ENCODE results near the gene SORD.

Gene SORD

DNA sequence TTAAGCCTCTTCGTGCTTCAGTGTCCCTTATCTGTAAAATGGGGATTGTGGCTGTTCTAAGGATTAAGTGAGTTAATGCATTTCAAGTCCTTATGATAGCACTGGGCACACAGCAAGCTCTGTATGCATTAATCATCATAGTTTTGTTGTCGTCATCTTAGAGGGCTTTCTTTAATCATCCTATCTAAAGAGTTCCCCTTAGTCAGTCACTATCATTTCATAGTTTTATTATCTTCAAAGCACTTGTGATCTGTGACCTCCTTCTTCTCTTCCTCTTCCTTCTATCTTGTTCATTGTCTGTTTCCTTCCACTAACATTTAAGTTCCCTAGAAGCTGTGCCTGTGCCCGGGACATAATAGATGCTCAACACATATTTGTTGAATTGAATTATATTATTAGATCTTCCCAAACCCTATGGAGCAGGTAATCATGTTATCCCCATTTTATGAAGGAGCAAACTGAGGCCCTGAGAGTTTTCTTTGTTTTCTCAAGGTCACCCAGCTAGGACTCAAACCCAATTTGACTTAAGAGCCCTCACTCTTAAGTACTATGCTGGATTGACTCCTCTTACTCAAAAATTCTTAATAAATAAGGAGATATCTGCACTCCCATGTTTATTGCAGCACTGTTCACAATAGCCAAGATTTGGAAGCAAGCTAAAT lies 66.8 kb downstream of the SORD start:
- H3K9ac ChIP-seq (ENCODE audit: insufficient read length, low read depth): no peak overlapping the region
- H3K9me3 ChIP-seq (ENCODE audit: insufficient read depth, low read length): no peaks in the 10 kb centered on the region
- no peak for DNase-seq (ENCODE audit: low read depth, low spot score)
- no peak for TF ChIP-seq ZNF274 (IDR thresholded peaks at IDR 0.05; ENCODE audit: low read depth, low read length)
- TF ChIP-seq SUZ12 (IDR thresholded peaks at IDR 0.05; ENCODE audit: extremely low read depth, insufficient read depth, insufficient read length): no peak
- TF ChIP-seq YY1 (IDR thresholded peaks at IDR 0.05; ENCODE audit: insufficient read depth, insufficient read length): no peak
- no peaks in the 10 kb centered on the region for H3K4me1 ChIP-seq (ENCODE audit: insufficient read depth, insufficient read length)
- no peaks in the 10 kb centered on the region for H3K27me3 ChIP-seq (ENCODE audit: insufficient read depth, insufficient read length)
- no peaks in the 10 kb centered on the region for H3K36me3 ChIP-seq (ENCODE audit: insufficient read depth, insufficient read length, low read length)
- no peak overlapping the region for H3K4me3 ChIP-seq (ENCODE audit: insufficient read length, low read depth)

DNA sequence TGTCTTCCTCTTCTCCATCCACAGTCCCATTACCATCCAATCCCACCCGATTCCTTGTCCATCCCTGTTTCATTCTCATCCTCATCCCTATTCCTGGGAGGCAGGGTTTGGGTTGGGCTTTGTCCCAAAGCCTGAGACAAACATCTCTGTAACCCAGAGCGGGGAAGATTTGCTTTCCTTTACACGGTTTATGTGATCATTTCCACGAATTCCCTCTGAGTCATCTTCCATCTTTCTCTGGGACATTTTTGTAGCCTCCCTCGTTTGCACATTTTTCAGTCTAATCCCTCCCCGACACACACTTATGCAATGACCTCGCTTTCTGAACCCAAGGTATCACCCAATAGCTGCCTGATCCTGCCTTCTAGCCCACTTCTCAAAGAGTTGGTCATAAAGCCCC lies 68.2 kb downstream of the SORD start:
- Histone ChIP-seq H3K36me3 (ENCODE audit: insufficient read depth, insufficient read length, low read length) (no peaks in the 10 kb centered on the region), H3K9me3 (ENCODE audit: insufficient read depth, low read length) (no peaks in the 10 kb centered on the region), H3K27me3 (ENCODE audit: insufficient read depth, insufficient read length) (no peaks in the 10 kb centered on the region), H3K9ac (ENCODE audit: insufficient read length, low read depth) (no peak overlapping the region), H3K4me1 (ENCODE audit: insufficient read depth, insufficient read length) (no peaks in the 10 kb centered on the region), H3K4me3 (ENCODE audit: insufficient read length, low read depth) (no peak overlapping the region)
- DNase-seq (ENCODE audit: low read depth, low spot score): no peak
- TF ChIP-seq ZNF274 (IDR thresholded peaks at IDR 0.05; ENCODE audit: low read depth, low read length) (no peak), YY1 (IDR thresholded peaks at IDR 0.05; ENCODE audit: insufficient read depth, insufficient read length) (no peak), SUZ12 (IDR thresholded peaks at IDR 0.05; ENCODE audit: extremely low read depth, insufficient read depth, insufficient read length) (no peak)

DNA sequence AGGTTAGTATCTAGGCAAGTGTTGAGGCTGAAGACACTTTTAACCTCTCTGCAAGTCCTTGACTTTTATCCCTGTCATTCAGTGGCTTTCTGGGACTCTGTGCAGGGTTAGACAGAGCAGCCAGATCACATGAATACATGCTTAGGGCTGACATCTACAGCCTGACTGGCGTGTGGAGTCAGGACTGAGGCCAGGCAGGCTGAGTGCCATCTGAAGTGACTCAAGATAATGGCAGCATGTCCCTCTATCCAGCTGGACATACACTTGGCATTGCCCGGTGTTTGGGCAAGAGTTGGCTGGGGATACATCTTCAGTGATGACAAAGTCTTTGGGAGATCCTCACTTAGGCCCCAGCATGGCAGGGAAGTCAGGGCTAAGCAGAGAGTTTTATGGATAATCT lies 68.6 kb downstream of the SORD start:
- no peak overlapping the region for H3K9ac ChIP-seq (ENCODE audit: insufficient read length, low read depth)
- H3K4me3 ChIP-seq (ENCODE audit: insufficient read length, low read depth): no peak overlapping the region
- no peaks in the 10 kb centered on the region for H3K27me3 ChIP-seq (ENCODE audit: insufficient read depth, insufficient read length)
- no peaks in the 10 kb centered on the region for H3K9me3 ChIP-seq (ENCODE audit: insufficient read depth, low read length)
- no peaks in the 10 kb centered on the region for H3K4me1 ChIP-seq (ENCODE audit: insufficient read depth, insufficient read length)
- TF ChIP-seq SUZ12 (IDR thresholded peaks at IDR 0.05; ENCODE audit: extremely low read depth, insufficient read depth, insufficient read length) (no peak), YY1 (IDR thresholded peaks at IDR 0.05; ENCODE audit: insufficient read depth, insufficient read length) (no peak), ZNF274 (IDR thresholded peaks at IDR 0.05; ENCODE audit: low read depth, low read length) (no peak)
- H3K36me3 ChIP-seq (ENCODE audit: insufficient read depth, insufficient read length, low read length): no peaks in the 10 kb centered on the region
- DNase-seq (ENCODE audit: low read depth, low spot score): no peak

DNA sequence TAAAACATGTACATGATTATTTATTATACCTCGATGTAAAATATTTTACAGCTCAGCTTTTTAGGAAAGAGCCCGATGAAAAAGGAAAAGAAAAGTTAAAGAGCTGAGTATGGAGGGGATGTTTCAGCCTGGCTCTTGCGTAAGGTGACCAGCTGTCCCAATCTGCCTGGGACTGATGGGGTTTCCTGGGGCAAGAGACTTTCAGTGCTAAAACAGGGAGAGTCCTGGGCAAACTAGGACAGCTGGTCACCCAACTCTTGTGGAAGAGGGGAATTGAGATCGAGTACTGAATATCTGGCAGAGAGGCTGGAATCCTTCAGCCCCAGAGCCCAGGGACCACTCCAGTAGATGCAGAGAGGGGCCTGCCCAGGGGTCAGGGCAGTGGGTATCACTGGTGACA lies 70.0 kb downstream of the SORD start:
- no peaks in the 10 kb centered on the region for H3K36me3 ChIP-seq (ENCODE audit: insufficient read depth, insufficient read length, low read length)
- no peaks in the 10 kb centered on the region for H3K27me3 ChIP-seq (ENCODE audit: insufficient read depth, insufficient read length)
- H3K9ac ChIP-seq (ENCODE audit: insufficient read length, low read depth): no peak overlapping the region
- H3K4me1 ChIP-seq (ENCODE audit: insufficient read depth, insufficient read length): no peaks in the 10 kb centered on the region
- no peak overlapping the region for H3K4me3 ChIP-seq (ENCODE audit: insufficient read length, low read depth)
- H3K9me3 ChIP-seq (ENCODE audit: insufficient read depth, low read length): no peaks in the 10 kb centered on the region
- TF ChIP-seq ZNF274 (IDR thresholded peaks at IDR 0.05; ENCODE audit: low read depth, low read length): no peak
- no peak for TF ChIP-seq SUZ12 (IDR thresholded peaks at IDR 0.05; ENCODE audit: extremely low read depth, insufficient read depth, insufficient read length)
- no peak for TF ChIP-seq YY1 (IDR thresholded peaks at IDR 0.05; ENCODE audit: insufficient read depth, insufficient read length)
- DNase-seq (ENCODE audit: low read depth, low spot score): no peak

DNA sequence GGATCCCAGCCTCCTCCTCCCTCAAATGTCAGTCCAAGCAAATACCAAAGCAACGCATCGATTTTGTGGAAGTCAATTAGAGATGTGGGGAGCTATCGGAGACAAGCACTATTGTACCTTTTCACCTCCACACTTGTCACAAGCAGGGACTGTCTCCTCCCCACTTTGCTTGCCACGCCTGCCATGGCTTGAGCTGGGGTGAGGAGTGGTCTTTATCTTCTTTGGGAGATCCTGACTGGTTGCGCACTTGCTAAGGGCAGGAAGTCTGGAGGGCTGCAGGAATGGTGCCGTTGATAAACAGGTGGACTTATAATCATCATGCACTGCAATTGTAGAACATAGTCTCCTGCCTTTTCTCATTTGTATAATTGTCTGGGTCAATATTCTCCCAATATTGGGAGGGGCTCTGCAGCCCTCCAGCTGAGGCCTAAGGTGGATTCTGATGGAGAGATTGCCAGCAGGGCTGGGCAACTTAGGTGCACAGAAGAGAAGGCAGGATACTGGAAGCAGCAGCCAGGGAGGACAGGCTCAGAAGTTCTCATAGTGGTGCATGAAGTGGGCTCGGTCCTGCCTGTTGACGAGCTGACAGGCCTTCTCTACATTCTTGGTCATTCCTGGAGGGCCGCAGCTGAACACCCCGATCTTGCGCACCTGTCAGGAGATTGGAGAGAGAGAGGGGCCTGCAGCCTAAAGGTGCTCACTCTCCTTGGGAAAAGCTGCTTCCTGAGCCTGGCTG lies 70.8 kb downstream of the SORD start:
- no peaks in the 10 kb centered on the region for H3K36me3 ChIP-seq (ENCODE audit: insufficient read depth, insufficient read length, low read length)
- TF ChIP-seq ZNF274 (IDR thresholded peaks at IDR 0.05; ENCODE audit: low read depth, low read length): no peak
- no peak for TF ChIP-seq SUZ12 (IDR thresholded peaks at IDR 0.05; ENCODE audit: extremely low read depth, insufficient read depth, insufficient read length)
- no peak for TF ChIP-seq YY1 (IDR thresholded peaks at IDR 0.05; ENCODE audit: insufficient read depth, insufficient read length)
- no peaks in the 10 kb centered on the region for H3K27me3 ChIP-seq (ENCODE audit: insufficient read depth, insufficient read length)

DNA sequence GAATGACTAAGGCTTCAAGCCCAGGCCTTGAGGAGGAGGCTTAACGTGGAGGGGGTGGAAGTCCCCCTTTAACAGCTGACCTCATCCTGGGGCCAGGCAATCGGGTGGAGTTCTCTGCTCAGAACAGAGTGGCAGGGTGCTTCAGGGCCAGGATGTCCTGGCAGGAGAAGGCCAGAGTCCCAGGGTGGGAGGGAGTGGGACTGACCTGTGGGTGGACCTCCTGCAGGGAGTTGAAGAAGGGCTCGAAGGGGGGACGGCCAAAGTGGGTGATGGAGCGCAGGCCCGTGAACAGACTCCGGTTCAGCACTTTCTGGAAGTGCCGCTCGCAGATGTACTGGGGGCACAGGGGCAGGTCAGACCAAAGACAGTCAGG lies 71.3 kb downstream of the SORD start:
- no peak overlapping the region for H3K9ac ChIP-seq (ENCODE audit: insufficient read length, low read depth)
- TF ChIP-seq SUZ12 (IDR thresholded peaks at IDR 0.05; ENCODE audit: extremely low read depth, insufficient read depth, insufficient read length) (no peak), YY1 (IDR thresholded peaks at IDR 0.05; ENCODE audit: insufficient read depth, insufficient read length) (no peak), ZNF274 (IDR thresholded peaks at IDR 0.05; ENCODE audit: low read depth, low read length) (no peak)
- H3K4me1 ChIP-seq (ENCODE audit: insufficient read depth, insufficient read length): no peaks in the 10 kb centered on the region
- no peaks in the 10 kb centered on the region for H3K27me3 ChIP-seq (ENCODE audit: insufficient read depth, insufficient read length)
- DNase-seq (ENCODE audit: low read depth, low spot score): no peak
- H3K36me3 ChIP-seq (ENCODE audit: insufficient read depth, insufficient read length, low read length): no peaks in the 10 kb centered on the region
- H3K9me3 ChIP-seq (ENCODE audit: insufficient read depth, low read length): no peaks in the 10 kb centered on the region
- H3K4me3 ChIP-seq (ENCODE audit: insufficient read length, low read depth): no peak overlapping the region

More for the DNA sequence above, 70.8 kb downstream of the SORD start:
- no peak overlapping the region for H3K4me3 ChIP-seq (ENCODE audit: insufficient read length, low read depth)
- no peak for DNase-seq (ENCODE audit: low read depth, low spot score)
- H3K9me3 ChIP-seq (ENCODE audit: insufficient read depth, low read length): no peaks in the 10 kb centered on the region
- H3K4me1 ChIP-seq (ENCODE audit: insufficient read depth, insufficient read length): no peaks in the 10 kb centered on the region
- no peak overlapping the region for H3K9ac ChIP-seq (ENCODE audit: insufficient read length, low read depth)

DNA sequence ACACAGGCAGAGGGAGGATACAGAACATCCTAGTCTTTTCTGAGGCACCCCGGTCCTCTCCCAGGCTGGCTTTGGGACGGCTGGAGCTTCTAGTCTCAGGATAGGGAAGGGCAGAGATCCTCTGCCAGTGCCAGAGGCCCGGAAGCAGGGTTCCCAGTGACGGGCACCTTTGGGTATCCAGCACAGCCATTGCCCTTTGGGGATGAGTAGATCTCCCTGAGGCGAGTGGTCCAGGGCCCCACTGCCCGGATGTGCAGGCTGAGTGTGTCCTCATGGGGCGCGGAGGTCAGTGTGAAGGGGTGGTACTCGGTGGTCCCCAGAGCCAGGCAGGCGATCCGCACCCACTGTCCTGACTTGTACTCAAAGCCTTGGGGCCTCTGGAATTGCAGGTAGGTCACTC lies 72.7 kb downstream of the SORD start:
- Histone ChIP-seq H3K4me3 (ENCODE audit: insufficient read length, low read depth) (no peak overlapping the region), H3K27me3 (ENCODE audit: insufficient read depth, insufficient read length) (no peaks in the 10 kb centered on the region), H3K4me1 (ENCODE audit: insufficient read depth, insufficient read length) (peaks cover 7% of the 10 kb centered on the region), H3K9ac (ENCODE audit: insufficient read length, low read depth) (no peak overlapping the region), H3K9me3 (ENCODE audit: insufficient read depth, low read length) (no peaks in the 10 kb centered on the region), H3K36me3 (ENCODE audit: insufficient read depth, insufficient read length, low read length) (no peaks in the 10 kb centered on the region)
- no peak for DNase-seq (ENCODE audit: low read depth, low spot score)
- TF ChIP-seq YY1 (IDR thresholded peaks at IDR 0.05; ENCODE audit: insufficient read depth, insufficient read length) (no peak), SUZ12 (IDR thresholded peaks at IDR 0.05; ENCODE audit: extremely low read depth, insufficient read depth, insufficient read length) (no peak), ZNF274 (IDR thresholded peaks at IDR 0.05; ENCODE audit: low read depth, low read length) (no peak)

Measured in NT2/D1 (cell line).